Liver (tissue), 3 donors: ENCODE results near the gene VEGFD.

Experiments used
- CTCF ChIP-seq: fragments of 150-350 bp; IDR thresholded peaks from 2 replicates; pipeline ENCODE4 v1.5.1; 2017; ENCODE audit warnings: improper control_type of control experiment, low read depth, low read length; ENCODE audit not compliant: missing input control
- EGR1 ChIP-seq, 2 donors: IDR thresholded peaks; 2 replicates each; pipeline ENCODE4 v1.6.1; 2016 to 2018; ENCODE audit warnings: antibody characterized with exemption in 2 of 2, low read depth in 2 of 2
- FOXA2 ChIP-seq: IDR thresholded peaks from 2 replicates; pipeline ENCODE4 v1.6.1; 2016; ENCODE audit warnings: antibody characterized with exemption
- GABPA ChIP-seq, 2 donors: IDR thresholded peaks in 1 of 2; conservative IDR thresholded peaks in 1 of 2; 2 replicates each; pipeline ENCODE4 v1.6.1; 2016; ENCODE audit warnings: antibody characterized with exemption in 2 of 2, mild to moderate bottlenecking in 1 of 2, moderate library complexity in 1 of 2
- MAX ChIP-seq: IDR thresholded peaks from 2 replicates; pipeline ENCODE4 v1.6.1; 2016; ENCODE audit warnings: antibody characterized with exemption
- RAD21 ChIP-seq, 2 donors: IDR thresholded peaks; 2 replicates each; pipeline ENCODE4 v1.6.1; 2016; ENCODE audit warnings: antibody characterized with exemption in 2 of 2, mild to moderate bottlenecking in 2 of 2
- REST ChIP-seq: IDR thresholded peaks from 2 replicates; pipeline ENCODE4 v1.6.1; 2016; ENCODE audit warnings: antibody characterized with exemption, mild to moderate bottlenecking
- YY1 ChIP-seq: IDR thresholded peaks from 2 replicates; pipeline ENCODE4 v1.6.1; 2016; ENCODE audit warnings: antibody characterized with exemption, mild to moderate bottlenecking
- ZBTB33 ChIP-seq: IDR thresholded peaks from 2 replicates; pipeline ENCODE4 v1.6.1; 2016; ENCODE audit warnings: antibody characterized with exemption
- TF ChIP-seq, protein P1 (sequence below): IDR thresholded peaks from 2 replicates; pipeline ENCODE4 v1.6.1; 2016; ENCODE audit warnings: antibody characterized with exemption
- donor health status: healthy.
- donor health status: healthy.

DNA sequence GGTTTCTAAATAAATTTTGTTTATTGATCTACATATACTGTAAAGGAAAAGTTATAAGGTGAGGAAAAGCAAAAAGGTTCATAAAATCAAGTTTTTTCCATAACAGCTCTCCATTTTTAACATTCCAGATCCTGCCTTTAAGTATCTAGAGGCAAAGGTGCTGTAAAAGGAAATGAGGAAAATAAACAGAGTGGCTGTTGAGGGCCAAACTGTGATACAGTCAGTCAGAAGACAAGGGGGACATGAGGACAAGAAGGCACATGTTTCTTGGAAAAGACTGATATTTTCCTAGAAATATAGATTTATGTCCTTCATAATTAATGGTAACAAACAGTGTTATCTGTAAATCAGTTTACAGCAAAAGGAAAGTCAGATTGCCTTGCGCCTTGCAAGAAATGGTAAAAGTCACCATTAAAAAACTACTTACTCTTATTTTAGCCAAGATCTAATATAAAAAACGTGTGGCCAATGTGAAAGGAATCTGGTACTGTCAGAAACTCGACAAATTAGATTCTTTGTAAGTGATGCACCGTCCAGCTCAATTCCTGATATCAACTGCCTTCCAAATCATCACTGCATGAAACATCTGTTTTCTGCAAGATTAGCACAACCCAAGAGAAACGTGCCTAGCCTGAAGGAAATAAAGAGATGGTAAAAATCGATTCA is 34.0 kb upstream of the VEGFD start:
- TF ChIP-seq GABPA (IDR thresholded peaks at IDR 0.05 in 1 of 2, conservative IDR thresholded peaks at IDR 0.05 in 1 of 2) (no peak), FOXA2 (no peak), RAD21 (IDR thresholded peaks at IDR 0.05) (no peak), ZBTB33 (no peak), MAX (no peak), CTCF (no peak), REST (no peak), EGR1 (IDR thresholded peaks at IDR 0.05; ENCODE audit: low read depth in 2 of 2) (no peak), YY1 (no peak)
- TF ChIP-seq, protein P1, sequence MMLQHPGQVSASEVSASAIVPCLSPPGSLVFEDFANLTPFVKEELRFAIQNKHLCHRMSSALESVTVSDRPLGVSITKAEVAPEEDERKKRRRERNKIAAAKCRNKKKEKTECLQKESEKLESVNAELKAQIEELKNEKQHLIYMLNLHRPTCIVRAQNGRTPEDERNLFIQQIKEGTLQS: no peak
